Measurements from ENCODE around the gene TMOD4.

GRCh38 chr1:151144474-151145303 lies 31.1 kb downstream of the TMOD4 start:
- TF ChIP-seq CTCF (conservative IDR thresholded peaks at IDR 0.05) (no peak), ZFX (IDR thresholded peaks at IDR 0.05) (no peak)
